Esophagus muscularis mucosa (tissue), 4 donors: ENCODE data around the gene CSNK2A2. TPM values are rescaled to one million over a fixed set of nuclear protein-coding genes. Genes with fewer than 3 reads are reported as not detected.

Experiments used
- DNase-seq: peaks from one replicate; pipeline ENCODE4 v3.0.0-alpha.2; 2017; ENCODE audit errors: extremely low spot score
- H3K27ac ChIP-seq, 4 donors: fragments of 200-600 bp; sonication (generic); replicated peaks in 1 of 4; 1 replicate in 3 of 4; 2 replicates in 1 of 4; pipeline ENCODE4 v1.5.1; 2016 to 2019; ENCODE audit warnings: mild to moderate bottlenecking in 1 of 4
- H3K27me3 ChIP-seq, 4 donors: fragments of 200-600 bp; sonication (generic); one replicate each; pipeline versions ENCODE4 v1.5.1 to v1.6.0; 2016 to 2019
- H3K36me3 ChIP-seq, 4 donors: fragments of 200-600 bp; sonication (generic); one replicate each; pipeline ENCODE4 v1.5.1; 2016 to 2019
- H3K4me1 ChIP-seq, 4 donors: fragments of 200-600 bp; sonication (generic); one replicate each; pipeline ENCODE4 v1.5.1; 2016 to 2019
- H3K4me3 ChIP-seq, 4 donors: fragments of 200-600 bp; sonication (generic); 1 replicate in 2 of 4; 2 replicates in 2 of 4; pipeline ENCODE4 v1.5.1; 2016 to 2019; ENCODE audit warnings: mild to moderate bottlenecking in 4 of 4, moderate library complexity in 1 of 4
- H3K9me3 ChIP-seq, 4 donors: fragments of 200-600 bp; sonication (generic); 1 replicate in 3 of 4; 2 replicates in 1 of 4; pipeline ENCODE4 v1.5.1; 2016 to 2019
- CTCF ChIP-seq, 3 experiments: fragments of 200-600 bp in 2 of 3; fragments of 450-650 bp in 1 of 3; sonication (generic) in 2 of 3; IDR thresholded peaks; one replicate each; pipeline ENCODE4 v1.5.1; 2017 to 2019; ENCODE audit warnings: antibody characterized with exemption in 3 of 3, mild to moderate bottlenecking in 2 of 3, moderate library complexity in 1 of 3
- EP300 ChIP-seq: sonication (generic); formaldehyde crosslinking; IDR thresholded peaks from one replicate; pipeline ENCODE4 v1.6.1; 2017; ENCODE audit warnings: antibody characterized with exemption
- POLR2A ChIP-seq: fragments of 450-650 bp; IDR thresholded peaks from one replicate; pipeline ENCODE4 v1.6.1; 2017; ENCODE audit warnings: antibody characterized with exemption, moderate library complexity, mild to moderate bottlenecking, low read depth
- POLR2AphosphoS5 ChIP-seq, 2 donors: sonication (generic); formaldehyde crosslinking; IDR thresholded peaks; one replicate each; pipeline ENCODE4 v1.6.1; 2017; ENCODE audit warnings: antibody characterized with exemption in 2 of 2
- WGBS: methylation state at CpG from one replicate; pipeline ENCODE4 v1.1.5; 2018; 5-methylcytosine and 5-hydroxymethylcytosine counted together
- intact Hi-C: fragments of 100-400 bp; cut with DNase I; formaldehyde crosslinking; loops from one replicate; pipeline ENCODE4 v1.15.1; 2023
- total RNA-seq, 4 donors: library from RNA; depleted of rRNA; stranded (reverse); fragments of >200 nt; gene quantifications; one replicate each; pipeline versions ENCODE4 v1.1.0 to v1.2.1, GENCODE V29; 2016

The CSNK2A2 gene
- total RNA-seq, 4 donors from 2014 or later: 37.1 to 56.5 (median 42.7) TPM

GRCh38 chr16:58129097-58129936, 68.6 kb downstream of the CSNK2A2 start, which contains the start of gene CFAP20:
CFAP20 (minus strand) TSS chr16:58129381; CDS start chr16:58129115, 266 bp downstream.
- Histone ChIP-seq H3K9me3 (peaks cover 0 to 5% (median 0%) of the 10 kb centered on the region in 4 donors), H3K36me3 (no peaks in the 10 kb centered on the region), H3K4me3 (peak within 1 kb of the TSS; percentile 76 to 97 (median 86)), H3K27me3 (no peaks in the 10 kb centered on the region), H3K4me1 (peaks cover 39 to 48% (median 46%) of the 10 kb centered on the region in 4 donors), H3K27ac (peak within 1 kb of the TSS; percentile 88 to 93 (median 92))
- peak; percentile 99 for DNase-seq
- WGBS: 4% methylated on average over 38 of the region's 70 CpGs
- peak; percentile 77 for TF ChIP-seq POLR2A
- TF ChIP-seq EP300: no peak
- TF ChIP-seq POLR2AphosphoS5 (IDR thresholded peaks at IDR 0.05): peak; percentile 98
- peak in 1 of 3 experiments; percentile 19 for TF ChIP-seq CTCF (IDR thresholded peaks at IDR 0.05)
- intact Hi-C loops: loop anchor here (5.0 to 10.0 kb wide), 3 partner anchors 68 to 395 kb away; partner anchors contain the start of genes CSNK2A2 and KATNB1

GRCh38 chr16:58128711-58129096, 69.2 kb downstream of the CSNK2A2 start:
- Histone ChIP-seq H3K4me3 (peak overlapping the region; percentile 76 to 97 (median 86)), H3K27ac (peak overlapping the region; percentile 88 to 93 (median 92)), H3K36me3 (no peaks in the 10 kb centered on the region), H3K9me3 (peaks cover 0 to 5% (median 0%) of the 10 kb centered on the region in 4 donors), H3K4me1 (peaks cover 45 to 54% (median 52%) of the 10 kb centered on the region in 4 donors), H3K27me3 (no peaks in the 10 kb centered on the region)
- no peak for TF ChIP-seq EP300
- TF ChIP-seq POLR2A: no peak
- no peak for TF ChIP-seq POLR2AphosphoS5 (IDR thresholded peaks at IDR 0.05)
- no peak for TF ChIP-seq CTCF (IDR thresholded peaks at IDR 0.05)
- no peak for DNase-seq
- WGBS: 0% methylated on average over 8 of the region's 25 CpGs
- intact Hi-C loops: loop anchor here (5.0 to 10.0 kb wide), 3 partner anchors 69 to 394 kb away; partner anchors contain the start of genes CSNK2A2 and KATNB1

GRCh38 chr16:58128181-58128631, 69.7 kb downstream of the CSNK2A2 start:
- TF ChIP-seq POLR2A: no peak
- TF ChIP-seq CTCF (IDR thresholded peaks at IDR 0.05): no peak
- TF ChIP-seq EP300: no peak
- TF ChIP-seq POLR2AphosphoS5 (IDR thresholded peaks at IDR 0.05): no peak
- peak overlapping the region; percentile 76 to 97 (median 86) for H3K4me3 ChIP-seq
- H3K36me3 ChIP-seq: no peaks in the 10 kb centered on the region
- no peak for DNase-seq
- H3K27ac ChIP-seq: peak overlapping the region; percentile 88 to 93 (median 92)
- intact Hi-C loops: loop anchor here (5.0 to 10.0 kb wide), 3 partner anchors 69 to 393 kb away; partner anchors contain the start of genes CSNK2A2 and KATNB1
- 2% methylated on average over 6 of the region's 6 CpGs for WGBS
- peaks cover 0 to 5% (median 0%) of the 10 kb centered on the region in 4 donors for H3K9me3 ChIP-seq
- H3K27me3 ChIP-seq: no peaks in the 10 kb centered on the region
- H3K4me1 ChIP-seq: peaks cover 47 to 59% (median 57%) of the 10 kb centered on the region in 4 donors

GRCh38 chr16:58127634-58128033, 70.3 kb downstream of the CSNK2A2 start:
- peak overlapping the region; percentile 76 to 97 (median 86) for H3K4me3 ChIP-seq
- intact Hi-C loops: loop anchor here (5.0 to 10.0 kb wide), 3 partner anchors 70 to 393 kb away; partner anchors contain the start of genes CSNK2A2 and KATNB1
- WGBS: 13% methylated on average over 4 of the region's 4 CpGs
- TF ChIP-seq POLR2A (no peak), CTCF (IDR thresholded peaks at IDR 0.05) (peak in 1 of 3 experiments; percentile 17)
- no peak for DNase-seq
- no peaks in the 10 kb centered on the region for H3K36me3 ChIP-seq
- peak overlapping the region; percentile 88 to 93 (median 92) for H3K27ac ChIP-seq
- H3K9me3 ChIP-seq: peaks cover 0 to 5% (median 0%) of the 10 kb centered on the region in 4 donors
- H3K4me1 ChIP-seq: peaks cover 47 to 65% (median 61%) of the 10 kb centered on the region in 4 donors
- no peaks in the 10 kb centered on the region for H3K27me3 ChIP-seq
